ENCODE data around the gene ARF1. TPM values are rescaled to one million over a fixed set of nuclear protein-coding genes. Genes with fewer than 3 reads are reported as not detected.

Gene ARF1
- 275 and 315 TPM in 2 replicates for total RNA-seq

DNA sequence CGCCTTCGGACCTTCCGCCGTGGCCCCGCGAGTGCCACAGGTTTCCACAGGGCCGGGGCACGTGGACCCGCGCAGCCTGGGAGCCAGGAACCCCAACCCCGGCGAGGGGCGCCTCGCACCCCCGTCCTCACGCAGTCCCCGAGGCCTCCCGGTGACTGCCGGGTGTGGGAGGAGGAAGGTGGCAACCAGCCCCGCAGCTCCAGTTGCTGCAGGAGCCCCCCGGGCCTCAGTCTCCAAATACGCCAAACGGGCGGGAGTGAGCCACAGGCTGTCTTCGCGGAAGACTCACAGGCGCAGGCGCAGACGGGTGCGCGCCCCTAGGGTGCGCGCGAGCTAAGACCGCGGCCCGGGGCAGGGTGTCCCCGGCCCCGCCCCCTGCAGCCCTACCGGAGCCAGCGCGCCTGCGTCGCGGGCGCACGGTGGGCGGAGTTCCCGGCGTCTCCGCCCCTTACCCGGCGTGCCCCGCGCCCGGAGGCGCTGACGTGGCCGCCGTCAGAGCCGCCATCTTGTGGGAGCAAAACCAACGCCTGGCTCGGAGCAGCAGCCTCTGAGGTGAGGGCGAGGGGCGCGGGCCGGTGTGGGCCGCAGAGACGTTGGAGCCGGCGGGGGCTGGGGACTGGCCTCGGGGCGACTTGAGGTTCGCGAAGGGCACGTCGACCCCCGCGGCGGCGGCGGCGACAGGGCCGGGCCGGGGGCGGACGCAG, at the start of gene ARF1:
Gene ARF1, plus strand, starts transcription at position 495 of the 704 bp plus-strand sequence. CDS start 14,407 bp downstream, outside the sequence.

DNA sequence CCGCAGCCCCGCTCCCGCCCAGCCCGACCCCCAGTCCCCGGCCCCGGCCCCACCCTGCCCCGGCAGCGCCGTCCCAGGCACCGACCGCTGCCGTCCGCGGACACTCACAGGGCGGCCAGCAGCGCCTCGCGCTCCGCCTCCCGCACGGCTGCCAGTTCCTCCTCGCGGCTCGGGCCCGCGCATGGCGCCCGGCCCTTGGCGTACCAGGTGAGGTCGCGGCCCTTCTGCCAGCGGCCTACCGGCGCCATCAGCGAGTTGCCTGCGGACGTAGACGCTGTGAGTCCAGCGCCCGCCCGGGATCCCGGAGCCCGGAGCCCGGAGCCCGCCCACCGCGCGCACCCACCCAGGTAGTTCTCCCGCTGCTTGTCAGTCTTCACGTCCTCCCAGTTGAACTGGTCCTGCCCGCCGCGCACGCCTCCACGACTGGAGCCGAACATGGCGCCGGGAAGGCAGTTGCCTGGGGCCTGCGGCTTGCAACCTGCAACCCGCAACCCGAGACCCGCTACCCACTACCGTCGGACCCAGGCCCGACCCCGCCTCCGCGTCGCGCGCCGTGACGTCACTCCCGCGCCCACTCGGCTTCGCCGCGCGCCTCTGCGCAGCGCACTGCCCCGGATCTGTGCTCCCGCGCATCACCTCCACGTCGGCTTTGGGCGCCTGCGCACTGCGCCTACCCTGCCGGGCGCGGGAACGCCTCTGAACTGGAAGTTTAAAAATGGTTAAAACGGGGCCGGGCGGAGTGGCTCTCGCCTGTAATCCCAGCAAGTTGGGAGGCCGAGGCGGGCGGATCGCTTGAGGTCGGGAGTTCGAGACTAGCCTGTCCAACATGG, 20.5 kb downstream of the ARF1 start, which contains the start of gene C1orf35:
Gene C1orf35, minus strand, starts transcription at position 535 of the 830 bp plus-strand sequence. Its CDS starts 98 bp downstream, at position 437.

DNA sequence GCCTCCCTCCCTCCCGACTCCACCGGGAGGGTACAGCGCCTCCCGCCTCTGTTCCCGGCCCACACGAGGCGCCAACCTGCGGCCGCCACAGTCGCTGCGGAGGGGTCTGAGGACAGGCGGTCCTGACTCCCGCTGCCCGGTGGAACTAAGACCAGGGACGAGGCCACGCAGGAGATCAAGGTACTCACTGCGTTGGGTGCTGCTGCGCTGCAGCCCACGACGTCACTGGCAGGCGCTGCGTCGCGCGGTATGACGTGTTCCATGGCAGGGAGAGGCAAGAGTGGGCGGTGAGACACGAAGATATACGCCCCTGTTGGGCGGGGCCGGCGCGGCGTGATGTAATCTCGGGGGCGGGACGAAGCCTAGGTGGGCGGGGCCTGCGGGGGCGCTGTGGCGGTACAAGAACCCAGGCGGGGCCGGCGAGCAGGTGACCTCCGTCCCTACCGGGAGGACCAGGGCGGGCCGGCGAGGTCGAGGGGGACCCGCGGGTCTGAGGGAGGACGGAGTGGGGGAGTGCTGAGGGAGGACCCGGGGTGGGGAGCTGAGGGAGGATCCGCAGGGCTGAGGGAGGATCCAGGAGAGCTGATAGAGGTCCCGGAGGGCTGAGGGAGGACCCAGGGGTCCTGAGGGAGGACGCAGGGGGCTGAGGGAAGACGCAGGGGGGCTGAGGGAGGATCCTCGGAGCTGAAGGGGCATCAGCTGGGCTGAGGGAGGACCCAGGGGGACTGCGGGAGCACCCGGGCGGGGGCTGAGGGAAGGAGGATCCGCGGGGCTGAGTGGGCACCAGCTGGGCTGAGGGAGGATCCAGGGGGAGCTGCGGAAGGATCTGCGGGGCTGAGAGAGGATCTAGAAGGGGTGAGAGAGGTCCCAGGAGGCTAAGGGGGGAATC, 26.8 kb downstream of the ARF1 start, which contains the start of gene MRPL55:
Gene MRPL55, minus strand, starts transcription at position 227 of the 889 bp plus-strand sequence. CDS start 1,039 bp downstream, outside the sequence.

DNA sequence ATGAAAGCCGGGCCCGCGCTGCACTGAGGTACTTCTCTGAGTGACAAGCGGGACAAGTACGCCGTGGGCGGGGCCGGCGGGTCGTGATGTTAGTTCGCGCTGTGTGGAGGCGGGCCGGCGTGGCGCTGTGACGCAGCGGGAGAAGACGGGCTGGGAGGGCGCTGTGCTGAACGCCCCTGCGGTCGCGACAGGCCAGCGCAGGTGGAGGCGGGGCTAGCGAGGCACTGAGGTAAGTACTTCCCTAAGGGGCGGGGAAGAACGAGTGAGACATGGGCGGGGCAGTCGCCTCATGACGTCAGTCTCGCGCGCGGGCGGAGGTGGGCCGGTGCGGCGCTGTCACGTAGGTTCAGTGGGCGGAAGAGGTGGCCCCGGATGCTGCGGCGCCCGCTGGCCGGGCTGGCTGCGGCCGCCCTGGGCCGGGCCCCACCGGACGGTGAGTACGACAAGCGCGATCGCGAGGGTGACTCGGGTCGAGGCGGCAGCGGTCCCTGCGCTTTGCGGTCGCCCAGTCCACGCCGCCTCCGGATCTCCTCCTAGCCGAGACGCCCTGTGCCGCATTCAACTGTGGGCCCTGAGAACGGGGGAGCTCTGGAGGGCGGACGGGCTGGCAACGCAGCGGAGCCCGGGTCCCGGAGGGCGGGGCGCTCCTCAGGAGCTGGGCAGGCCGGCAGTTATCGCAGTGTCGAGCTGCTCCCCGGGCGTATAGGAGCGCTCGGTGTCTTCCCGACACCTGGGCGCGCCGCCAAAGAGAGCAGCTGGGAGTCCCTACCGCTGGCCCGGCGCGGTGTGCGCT, 57.6 kb downstream of the ARF1 start, which contains the start of gene GUK1:
Gene GUK1, plus strand, starts transcription at position 349 of the 793 bp plus-strand sequence. Its CDS starts 24 bp downstream, at position 373.

Other genes starting within 250 kb of the ARF1 start
- 1.0 and 3.1 TPM in 2 replicates for gene WNT9A, start 134.8 kb upstream of the ARF1 start, total RNA-seq
- under 0.01 and 0.07 TPM in 2 replicates for gene WNT3A, start 75.7 kb upstream of the ARF1 start, total RNA-seq
- gene C1orf35, start 20.6 kb downstream of the ARF1 start, total RNA-seq = 8.7 and 12.3 TPM in 2 replicates
- gene MRPL55, start 26.6 kb downstream of the ARF1 start, total RNA-seq = 57.6 and 66.3 TPM in 2 replicates
- 265 and 456 TPM in 2 replicates for gene GUK1, start 57.6 kb downstream of the ARF1 start, total RNA-seq
- 1.0 and 1.4 TPM in 2 replicates for gene GJC2, start 67.2 kb downstream of the ARF1 start, total RNA-seq
- 2.7 and 4.3 TPM in 2 replicates for gene IBA57, start 83.1 kb downstream of the ARF1 start, total RNA-seq
- 8.9 and 50.3 TPM in 2 replicates for gene OBSCN, start 125.3 kb downstream of the ARF1 start, total RNA-seq

Data from nasal cavity respiratory epithelium epithelial cell of viscerocranial mucosa (primary cell).